Motor neuron (in vitro differentiated cells): Measurements from ENCODE around the gene HS6ST1. TPM values are rescaled to one million over a fixed set of nuclear protein-coding genes. Genes with fewer than 3 reads are reported as not detected.
A peak's percentile ranks its signal among the peaks of the same experiment; 100 is the strongest.

Experiments
- ATAC-seq, 8 experiments: fragments of 200-7000 bp; cut with Tn5 transposase; replicated peaks in 6 of 8; 2 replicates each; pipeline ENCODE4 v1.8.0; 2021; ENCODE audit warnings: mild to moderate bottlenecking in 8 of 8, moderate library complexity in 8 of 8
- H3K27ac ChIP-seq, 2 donors: fragments of 250-450 bp; sonication (Bioruptor Pico); 2 replicates each; pipeline ENCODE4 v1.9.0; 2021; ENCODE audit warnings: antibody characterized with exemption in 2 of 2, mild to moderate bottlenecking in 2 of 2, moderate library complexity in 1 of 2
- H3K4me1 ChIP-seq, 2 donors: fragments of 250-450 bp; sonication (Bioruptor Pico); replicated peaks in 1 of 2; 2 replicates each; pipeline ENCODE4 v1.6.1; 2021; ENCODE audit warnings: antibody characterized with exemption in 2 of 2, mild to moderate bottlenecking in 2 of 2, moderate library complexity in 1 of 2
- H3K4me3 ChIP-seq, 5 donors: fragments of 250-450 bp; sonication (Bioruptor Pico); 2 replicates each; pipeline ENCODE4 v1.9.0; 2021; ENCODE audit warnings: antibody characterized with exemption in 5 of 5, mild to moderate bottlenecking in 5 of 5, moderate library complexity in 4 of 5
- WGBS, 10 experiments: fragments of 450-650 bp; shearing (Covaris generic); methylation state at CpG; one replicate each; pipeline ENCODE4 v1.0.0; 2022; 5-methylcytosine and 5-hydroxymethylcytosine counted together
- in situ Hi-C, 9 experiments: fragments of 400-800 bp; cut with MboI; loops; one replicate each; pipeline ENCODE4 v1.15.0; 2021; ENCODE audit warnings: low sequenced_read_pairs in 9 of 9, low pct_unique_long_range_greater_than_20kb in 2 of 9; ENCODE audit not compliant: unreplicated experiment in 9 of 9
- total RNA-seq, 8 experiments: library from RNA; unstranded; fragments of 300-600 nt; gene quantifications; 2 replicates each; pipeline versions ENCODE4 v1.2.3 to v1.2.4, GENCODE V29; 2022

Gene HS6ST1, protein sequence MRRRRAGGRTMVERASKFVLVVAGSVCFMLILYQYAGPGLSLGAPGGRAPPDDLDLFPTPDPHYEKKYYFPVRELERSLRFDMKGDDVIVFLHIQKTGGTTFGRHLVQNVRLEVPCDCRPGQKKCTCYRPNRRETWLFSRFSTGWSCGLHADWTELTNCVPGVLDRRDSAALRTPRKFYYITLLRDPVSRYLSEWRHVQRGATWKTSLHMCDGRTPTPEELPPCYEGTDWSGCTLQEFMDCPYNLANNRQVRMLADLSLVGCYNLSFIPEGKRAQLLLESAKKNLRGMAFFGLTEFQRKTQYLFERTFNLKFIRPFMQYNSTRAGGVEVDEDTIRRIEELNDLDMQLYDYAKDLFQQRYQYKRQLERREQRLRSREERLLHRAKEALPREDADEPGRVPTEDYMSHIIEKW
- 100 to 1,000 TPM in 1 of 8 experiments, 10 to 100 TPM in 6, 1 to 10 TPM in 1; 8.4 to 111 (median 54.1) TPM for total RNA-seq

DNA sequence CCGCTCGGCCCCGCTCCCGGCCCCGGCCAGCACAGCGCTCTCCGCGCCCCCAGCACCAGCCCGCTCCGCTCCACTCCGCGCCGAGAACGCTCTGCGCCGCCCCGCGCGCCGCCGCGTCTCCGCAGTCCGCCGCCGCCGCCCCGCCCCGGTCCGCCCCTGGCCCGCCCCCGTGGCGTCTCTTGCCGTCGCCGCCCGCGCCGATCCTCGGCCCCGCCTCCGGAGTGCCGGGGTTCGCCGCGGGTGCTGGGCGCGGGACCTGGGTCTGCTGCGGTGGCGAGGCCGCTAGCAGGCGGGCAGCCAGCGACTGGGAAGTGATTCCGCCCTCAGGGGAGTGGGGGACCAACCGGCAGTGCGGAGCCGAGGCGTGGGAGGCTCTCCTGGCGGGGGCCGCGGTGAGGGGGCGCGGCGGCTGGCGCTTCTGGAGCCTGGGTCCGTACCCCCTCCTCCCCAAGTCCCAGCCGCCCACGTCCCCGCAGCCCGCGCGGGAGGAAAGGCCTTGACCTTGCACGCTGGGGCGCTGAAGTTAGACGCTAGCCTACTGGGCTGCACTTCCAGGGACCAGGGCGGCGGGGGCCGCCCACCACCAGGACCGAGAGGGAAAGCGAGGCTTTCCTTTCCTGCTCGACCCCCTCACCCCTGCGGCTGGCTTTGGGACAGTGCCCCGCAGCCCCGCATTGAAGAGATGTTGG, at the start of gene HS6ST1:
Gene HS6ST1, minus strand, starts transcription at position 93 of the 689 bp plus-strand sequence. CDS start 305 bp downstream, outside the sequence.
- WGBS, 10 experiments, result 0 to 20% (median 9%) methylated on average over 1 to 3 of the region's 84 CpGs; no CpG with 5 or more reads in 6 of the 10 experiments
- H3K4me3 ChIP-seq, result peak within 1 kb of the TSS; percentile 53 to 93 (median 76)
- H3K27ac ChIP-seq, result peak within 1 kb of the TSS; percentile 26 to 48
- in situ Hi-C loops, result loop anchor here in 1 of 9 experiments (25.0 kb wide), 1 partner anchor 1593 kb away; no protein-coding TSS in a partner anchor
- ATAC-seq, result peak; percentile 62 to 83 (median 78)
- peaks cover 41 to 56% of the 10 kb centered on the region in 2 donors for H3K4me1 ChIP-seq

DNA sequence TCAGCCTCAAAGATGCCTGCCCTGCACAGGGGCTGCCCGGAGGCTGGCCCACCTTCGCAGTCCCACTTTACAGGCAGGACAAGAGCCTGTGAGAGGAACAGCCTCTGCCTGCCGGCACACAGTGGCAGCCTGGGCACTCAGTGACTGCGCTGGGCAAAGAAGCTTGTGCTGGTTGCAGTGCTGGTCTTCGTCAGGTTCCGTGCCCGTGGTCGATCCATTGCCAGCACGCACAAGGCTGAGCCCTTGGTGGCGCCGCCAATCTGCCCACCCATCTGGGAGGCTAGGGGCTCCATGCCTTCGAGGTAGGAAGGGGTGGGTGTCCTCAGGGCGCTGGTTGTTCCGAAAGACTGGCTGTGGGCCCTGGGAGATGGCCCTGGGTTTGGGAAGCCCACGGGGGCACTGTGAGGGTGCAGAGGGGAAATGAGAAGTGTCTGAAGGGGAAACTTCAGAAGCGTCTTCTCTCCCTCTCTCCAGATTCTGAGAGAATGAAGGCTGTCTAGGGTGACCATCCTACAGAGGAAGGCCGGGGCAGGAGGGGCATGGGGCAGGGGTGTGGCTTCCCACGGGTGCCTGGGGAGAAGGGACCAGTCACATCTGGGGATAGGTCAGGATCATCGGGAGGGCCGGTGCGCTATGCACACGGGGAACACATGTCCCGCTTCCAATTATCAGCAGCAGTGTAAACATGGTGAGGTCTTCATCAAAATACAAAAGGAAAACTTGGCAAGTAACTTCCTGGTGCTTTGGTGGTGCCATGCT, 49.1 kb upstream of the HS6ST1 start:
- ATAC-seq, result no peak
- in situ Hi-C loops, result no loop called here
- H3K27ac ChIP-seq, result peak overlapping the region; percentile 8 to 60
- H3K4me1 ChIP-seq, result peaks cover 55 to 66% of the 10 kb centered on the region in 2 donors
- 70 to 100% (median 92%) methylated on average over 2 to 9 of the region's 23 CpGs; no CpG with 5 or more reads in 6 of the 10 experiments for WGBS, 10 experiments
- H3K4me3 ChIP-seq, result no peak overlapping the region

DNA sequence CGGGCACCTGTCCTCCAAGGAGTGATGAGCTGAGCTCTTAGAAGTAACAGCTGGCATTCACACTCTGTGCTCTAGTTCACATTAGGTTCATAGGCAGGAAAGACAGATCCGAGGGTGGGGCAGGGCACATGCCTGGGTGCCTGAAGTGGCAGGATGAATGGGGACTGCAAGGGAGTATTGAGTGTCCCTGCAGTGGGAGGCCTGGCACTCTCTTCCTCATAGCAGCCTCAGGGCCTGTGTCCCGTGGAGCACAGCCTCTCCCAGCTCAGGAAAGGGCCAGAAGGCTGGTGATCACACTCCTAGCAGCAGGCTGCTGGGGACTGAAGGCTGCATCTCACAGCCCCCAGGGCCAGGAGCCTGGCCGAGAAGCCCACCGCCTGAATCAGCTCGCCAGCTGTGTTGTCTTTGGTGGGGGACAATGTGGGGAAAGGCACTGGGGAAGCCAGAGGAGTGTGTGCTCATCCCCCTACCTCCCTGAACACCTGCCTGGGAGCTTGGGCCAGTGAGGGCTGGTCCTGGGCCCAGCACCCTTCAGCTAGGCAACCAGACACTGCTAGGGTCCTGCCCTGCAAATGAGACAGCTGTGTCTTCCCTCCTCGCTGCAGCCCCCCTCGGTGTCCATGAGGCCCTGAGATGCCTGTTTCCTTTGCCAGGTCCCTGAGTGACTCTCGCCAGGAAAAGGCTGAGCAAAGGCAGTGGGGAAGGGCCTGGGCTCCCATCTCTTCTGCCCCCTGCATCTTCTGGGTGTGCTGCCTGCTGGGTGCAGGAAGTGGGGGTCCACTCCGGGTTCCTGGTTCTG, 48.2 kb upstream of the HS6ST1 start:
- Histone ChIP-seq H3K27ac (no peak overlapping the region), H3K4me3 (no peak overlapping the region), H3K4me1 (peaks cover 59 to 68% of the 10 kb centered on the region in 2 donors)
- WGBS, 10 experiments, result 80 to 100% (median 100%) methylated on average over 1 to 2 of the region's 10 CpGs; no CpG with 5 or more reads in 3 of the 10 experiments
- ATAC-seq, result peak in 4 of 8 experiments; percentile 14 to 44 (median 34)
- in situ Hi-C loops, result no loop called here

DNA sequence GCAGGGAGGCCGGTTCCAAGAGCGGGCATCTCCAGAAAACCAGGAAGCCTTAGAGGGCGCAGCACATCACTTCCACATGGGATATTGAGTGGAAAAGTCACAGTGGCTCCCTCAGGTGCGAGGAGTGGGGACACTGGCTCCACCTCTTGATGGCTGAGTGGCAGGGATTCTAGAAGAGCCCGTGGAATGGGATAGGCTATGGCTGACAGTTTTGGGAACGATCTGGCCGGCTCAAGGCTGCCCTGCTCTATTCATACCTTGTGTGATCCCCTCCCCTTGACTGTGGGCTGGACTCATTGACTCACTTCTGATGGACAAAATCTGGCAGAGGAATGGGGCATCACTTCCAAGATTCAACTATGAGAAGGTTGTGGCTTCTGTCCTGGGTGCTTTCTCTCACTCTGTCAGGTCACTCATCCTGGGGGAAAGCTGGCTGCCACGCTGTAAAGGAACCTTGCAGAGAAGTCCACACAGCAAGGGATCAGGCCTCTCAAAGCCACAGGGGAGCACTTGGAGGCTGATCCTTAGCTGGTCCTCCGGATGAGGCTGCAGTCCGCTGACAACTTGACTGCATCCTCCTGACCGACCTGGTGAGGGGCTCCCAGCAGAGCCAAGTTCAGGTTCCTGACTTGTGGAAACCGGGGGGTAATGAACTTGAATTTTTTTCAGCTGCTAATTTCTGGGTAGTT, 46.7 kb upstream of the HS6ST1 start:
- Histone ChIP-seq H3K4me1 (peaks cover 48 to 56% of the 10 kb centered on the region in 2 donors), H3K27ac (no peak overlapping the region), H3K4me3 (no peak overlapping the region)
- 60 to 100% (median 92%) methylated on average over 1 to 5 of the region's 12 CpGs; no CpG with 5 or more reads in 3 of the 10 experiments for WGBS, 10 experiments
- no peak for ATAC-seq
- in situ Hi-C loops, result no loop called here

DNA sequence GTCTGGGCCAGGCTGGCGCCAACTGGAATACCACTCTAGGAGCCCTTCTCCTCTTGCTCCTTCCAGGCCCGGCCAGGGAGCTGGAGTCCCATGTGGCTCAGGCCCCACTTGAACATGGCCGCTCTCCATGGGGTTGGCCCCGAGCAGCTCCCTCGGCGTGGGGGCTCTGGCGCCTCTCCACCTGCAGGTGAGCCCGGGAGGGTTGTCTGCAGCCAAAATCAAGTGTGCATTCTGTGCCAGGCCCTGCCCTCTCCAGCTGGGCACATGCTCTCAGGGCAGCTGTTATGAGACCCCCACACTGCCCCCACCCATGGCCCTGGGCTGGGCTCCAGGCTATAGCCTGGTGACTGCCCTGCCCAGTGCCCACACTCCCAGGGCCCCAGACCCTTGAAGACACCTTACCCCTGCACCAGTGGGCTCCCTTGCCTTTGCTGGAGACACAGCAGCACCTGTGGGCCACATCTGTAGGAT, 45.8 kb upstream of the HS6ST1 start:
- 67 to 100% (median 94%) methylated on average over 1 to 5 of the region's 8 CpGs; no CpG with 5 or more reads in 7 of the 10 experiments for WGBS, 10 experiments
- in situ Hi-C loops, result no loop called here
- Histone ChIP-seq H3K4me1 (peaks cover 41 to 47% of the 10 kb centered on the region in 2 donors), H3K4me3 (no peak overlapping the region), H3K27ac (no peak overlapping the region)
- ATAC-seq, result no peak

DNA sequence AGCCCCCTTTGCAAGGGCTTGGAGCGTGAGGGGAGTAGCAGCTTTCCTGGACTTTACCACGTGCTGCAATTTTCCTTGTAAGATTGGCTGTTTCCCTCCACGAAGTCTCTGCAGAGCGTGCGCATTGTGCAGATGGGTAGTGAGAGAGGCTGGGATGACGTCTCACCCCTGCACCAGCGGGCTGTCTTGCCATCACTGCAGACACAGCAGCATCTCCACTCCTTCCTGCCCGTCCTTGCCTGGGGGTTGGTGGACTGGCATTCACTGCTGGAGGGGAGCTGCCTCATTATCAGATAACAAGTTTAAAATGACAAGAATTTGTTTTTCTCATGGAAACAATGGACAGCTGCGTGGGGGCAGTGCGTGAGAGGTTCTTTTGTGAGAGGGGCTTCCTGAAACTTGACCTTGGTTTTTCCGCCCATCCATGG, 45.3 kb upstream of the HS6ST1 start:
- H3K27ac ChIP-seq, result no peak overlapping the region
- no peak for ATAC-seq

DNA sequence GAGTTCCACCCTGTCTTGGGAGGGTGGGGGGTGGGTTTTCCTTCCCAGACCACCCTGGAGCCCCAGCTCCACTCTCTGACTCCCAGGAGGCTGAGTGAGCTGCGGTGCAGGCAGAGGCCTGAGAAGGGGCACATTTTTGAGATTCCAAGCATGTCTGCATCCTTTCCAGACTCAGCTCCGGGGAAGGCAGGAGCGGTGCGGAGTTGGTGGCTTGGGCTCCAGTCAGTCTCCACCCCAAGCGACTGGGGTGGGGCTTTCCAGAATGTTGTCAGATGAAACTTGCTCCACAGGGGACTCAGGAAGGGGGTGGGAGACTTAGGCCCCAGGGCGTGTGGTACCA, 44.2 kb upstream of the HS6ST1 start:
- no peak overlapping the region for H3K4me3 ChIP-seq
- H3K4me1 ChIP-seq, result peaks cover 24 to 31% of the 10 kb centered on the region in 2 donors
- 0 to 58% (median 40%) methylated on average over 1 to 3 of the region's 6 CpGs; no CpG with 5 or more reads in 7 of the 10 experiments for WGBS, 10 experiments
- in situ Hi-C loops, result no loop called here
- peak; percentile 39 to 92 (median 68) for ATAC-seq
- no peak overlapping the region for H3K27ac ChIP-seq

More for the DNA sequence above, 45.3 kb upstream of the HS6ST1 start:
- 40 to 100% (median 88%) methylated on average over 1 to 7 of the region's 11 CpGs; no CpG with 5 or more reads in 3 of the 10 experiments for WGBS, 10 experiments
- in situ Hi-C loops, result no loop called here
- Histone ChIP-seq H3K4me1 (peaks cover 35 to 42% of the 10 kb centered on the region in 2 donors), H3K4me3 (no peak overlapping the region)

DNA sequence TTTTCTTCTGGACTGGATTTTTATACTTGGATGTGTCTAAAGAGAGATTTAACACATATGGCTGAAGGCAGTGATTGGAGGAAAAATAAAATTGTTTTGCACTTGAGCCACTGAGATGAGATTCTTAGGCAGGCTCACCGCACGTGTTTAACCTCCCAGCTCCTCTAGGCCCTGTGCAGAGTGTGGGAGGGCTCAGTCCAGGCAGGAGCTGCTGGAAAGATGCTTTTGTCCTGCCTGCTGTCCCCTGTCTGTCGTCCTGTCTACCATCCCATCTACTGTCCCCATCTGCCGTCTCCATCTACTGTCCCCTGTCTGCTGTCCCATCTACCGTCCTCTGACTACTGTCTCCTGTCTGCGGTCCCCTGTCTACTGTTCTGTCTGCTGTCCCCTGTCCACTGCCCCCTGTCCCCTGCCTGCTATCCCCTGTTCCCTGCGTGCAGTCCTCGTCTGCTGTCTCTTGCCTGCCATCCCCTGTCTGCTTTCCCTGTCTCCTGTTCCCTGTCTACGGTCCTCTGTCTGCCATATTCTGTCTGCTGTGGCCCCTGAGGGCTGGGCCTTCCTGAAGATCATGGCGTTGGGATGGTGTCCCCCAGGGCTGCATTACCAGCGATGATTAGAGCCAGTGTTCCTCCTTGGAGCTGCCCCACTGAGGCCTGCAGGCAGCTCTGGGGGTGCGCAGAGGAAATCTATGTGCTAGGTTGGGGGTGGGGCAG, 43.7 kb upstream of the HS6ST1 start:
- 60 to 85% (median 80%) methylated on average over 1 to 4 of the region's 12 CpGs; no CpG with 5 or more reads in 5 of the 10 experiments for WGBS, 10 experiments
- H3K4me3 ChIP-seq, result no peak overlapping the region
- in situ Hi-C loops, result no loop called here
- peaks cover 21 to 26% of the 10 kb centered on the region in 2 donors for H3K4me1 ChIP-seq
- ATAC-seq, result peak in 6 of 8 experiments; percentile 30 to 52 (median 45)
- H3K27ac ChIP-seq, result peak overlapping the region in 1 of 2 donors; percentile 40

DNA sequence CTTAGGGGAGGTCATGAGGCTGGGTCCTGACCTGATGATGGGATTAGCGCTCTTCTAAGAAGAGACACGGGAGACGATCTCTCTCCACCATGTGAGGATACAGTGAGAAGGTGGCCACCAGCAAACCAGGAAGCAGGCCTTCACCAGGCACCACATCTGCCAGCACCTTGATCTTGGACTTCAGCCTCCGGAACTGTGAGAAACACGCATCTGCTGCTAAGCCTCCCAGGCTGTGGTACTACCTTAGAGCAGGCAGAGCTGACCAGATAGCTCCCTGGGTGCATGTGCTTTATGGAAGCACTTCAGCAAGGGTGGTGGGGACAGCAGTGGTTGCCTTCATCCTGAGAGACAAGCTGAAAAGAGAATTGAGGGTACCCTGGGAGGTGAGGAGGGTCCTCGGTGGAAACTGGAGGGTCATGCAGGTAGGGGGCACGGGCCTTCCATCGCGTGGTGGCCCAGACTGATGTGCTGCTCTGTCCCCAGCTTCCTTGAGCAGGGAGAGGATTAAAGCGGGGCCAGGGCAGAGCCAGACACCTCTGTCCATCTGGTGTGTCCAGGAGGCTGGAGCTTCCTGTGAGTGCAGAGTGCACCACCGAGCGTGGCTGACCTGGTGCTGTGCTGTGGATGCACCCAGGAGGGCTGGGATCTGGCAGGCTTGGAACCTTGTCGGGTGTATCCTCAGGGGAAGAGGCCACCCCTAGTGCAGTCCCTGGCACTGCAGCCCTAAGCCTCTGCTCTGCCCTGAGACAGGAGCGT, 42.9 kb upstream of the HS6ST1 start:
- ATAC-seq, result peak in 5 of 8 experiments; percentile 18 to 43 (median 30)
- peaks cover 14 to 19% of the 10 kb centered on the region in 2 donors for H3K4me1 ChIP-seq
- H3K4me3 ChIP-seq, result no peak overlapping the region
- in situ Hi-C loops, result no loop called here
- 70 to 100% (median 90%) methylated on average over 1 to 2 of the region's 14 CpGs; no CpG with 5 or more reads in 6 of the 10 experiments for WGBS, 10 experiments
- no peak overlapping the region for H3K27ac ChIP-seq

DNA sequence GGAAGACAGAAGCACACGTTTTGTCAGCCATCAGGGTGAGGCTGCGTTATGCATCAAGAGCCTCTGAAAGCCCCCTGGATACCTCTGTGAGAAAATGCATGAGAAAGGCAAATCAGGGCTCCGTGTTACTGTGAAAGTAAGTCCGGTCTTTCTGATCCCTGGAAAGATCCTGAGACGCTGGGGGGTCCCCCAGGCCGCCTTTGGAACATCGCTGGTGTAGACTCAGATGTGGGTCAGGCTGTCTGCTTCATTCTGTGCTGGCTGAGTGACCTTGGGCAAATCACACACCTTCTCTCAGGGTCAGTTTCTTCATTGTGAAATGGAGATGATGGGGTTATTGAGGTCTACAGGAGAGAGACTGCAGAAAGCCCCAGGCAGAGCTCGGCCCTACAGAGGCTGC, 42.0 kb upstream of the HS6ST1 start:
- 87 to 100% (median 100%) methylated on average over 1 to 7 of the region's 8 CpGs; no CpG with 5 or more reads in 5 of the 10 experiments for WGBS, 10 experiments
- peaks cover 14 to 19% of the 10 kb centered on the region in 2 donors for H3K4me1 ChIP-seq
- in situ Hi-C loops, result no loop called here
- ATAC-seq, result no peak
- no peak overlapping the region for H3K4me3 ChIP-seq
- H3K27ac ChIP-seq, result no peak overlapping the region
